Measurements from ENCODE around the gene ZCCHC24.
A peak's percentile ranks its signal among the peaks of the same experiment; 100 is the strongest.
"Not testable (repeated sequence)": the region's sequence is repeated elsewhere in the genome, so short reads cannot be mapped to it uniquely, and the experiment has no call there.

ZCCHC24 gene

GRCh38 chr10:79452174-79452611 is 6.8 kb upstream of the ZCCHC24 start:
- H3K4me3 ChIP-seq (ENCODE audit: low read length): no peak overlapping the region
- no peak for TF ChIP-seq CTCF (conservative IDR thresholded peaks at IDR 0.05; ENCODE audit: low read length)
- DNase-seq (ENCODE audit: low read depth): no peak

- no peak for TF ChIP-seq CTCF (conservative IDR thresholded peaks at IDR 0.05; ENCODE audit: low read length)
- no peak for DNase-seq (ENCODE audit: low read depth)
- H3K4me3 ChIP-seq (ENCODE audit: low read length): no peak overlapping the region
Observed at GRCh38 chr10:79451046-79451699, 5.7 kb upstream of the ZCCHC24 start.

DNA sequence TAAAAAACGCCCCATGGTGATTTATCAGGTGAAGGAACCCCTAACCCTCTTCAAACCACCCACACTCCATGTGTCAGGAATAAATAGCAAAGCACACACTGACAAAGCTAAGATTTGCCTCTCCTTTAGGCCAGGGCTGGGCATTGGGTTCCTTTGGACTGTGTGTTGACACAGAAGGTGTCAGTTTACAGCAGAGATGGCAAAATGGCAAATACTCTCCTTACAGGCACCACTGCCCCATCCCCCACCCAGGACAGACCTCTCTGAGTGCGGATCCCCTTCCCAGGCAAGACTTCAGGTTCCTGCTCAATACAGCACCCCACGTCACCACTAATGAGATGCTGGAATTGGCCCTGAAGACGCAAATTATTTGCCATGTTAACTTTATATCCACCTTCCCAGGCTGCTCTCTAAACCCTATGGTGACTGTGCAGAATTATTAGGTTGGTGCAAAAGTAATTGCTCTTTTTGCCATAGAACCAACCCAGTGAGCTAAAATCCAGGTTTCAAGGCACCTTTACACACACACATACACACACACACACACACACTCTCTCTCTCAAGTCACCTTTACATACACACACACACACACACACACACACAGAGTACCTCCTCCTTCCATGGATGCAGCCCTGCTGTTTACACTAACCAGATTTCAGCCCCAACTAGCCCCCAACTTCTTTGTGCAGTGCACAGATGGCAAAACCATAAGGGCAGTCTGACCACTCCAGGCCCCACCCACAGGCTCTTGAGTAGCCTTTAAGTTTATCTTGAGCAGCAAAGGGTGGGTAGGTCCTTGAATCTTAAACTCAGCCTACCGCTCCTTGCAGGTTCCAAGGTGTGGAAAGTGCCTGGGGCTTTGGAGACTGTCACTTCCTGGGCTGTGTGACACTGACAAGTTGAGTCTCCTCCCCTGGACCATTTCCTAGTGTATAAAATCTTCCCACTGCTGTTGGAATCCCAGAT is 4.0 kb upstream of the ZCCHC24 start:
- TF ChIP-seq CTCF (conservative IDR thresholded peaks at IDR 0.05; ENCODE audit: low read length): no peak
- no peak for DNase-seq (ENCODE audit: low read depth)
- H3K4me3 ChIP-seq (ENCODE audit: low read length): no peak overlapping the region

GRCh38 chr10:79448732-79449049 is 3.3 kb upstream of the ZCCHC24 start:
- H3K4me3 ChIP-seq (ENCODE audit: low read length): no peak overlapping the region
- no peak for DNase-seq (ENCODE audit: low read depth)
- no peak for TF ChIP-seq CTCF (conservative IDR thresholded peaks at IDR 0.05; ENCODE audit: low read length)

GRCh38 chr10:79447911-79448731 is 2.7 kb upstream of the ZCCHC24 start:
- DNase-seq (ENCODE audit: low read depth): no peak
- no peak for TF ChIP-seq CTCF (conservative IDR thresholded peaks at IDR 0.05; ENCODE audit: low read length)
- no peak overlapping the region for H3K4me3 ChIP-seq (ENCODE audit: low read length)

DNA sequence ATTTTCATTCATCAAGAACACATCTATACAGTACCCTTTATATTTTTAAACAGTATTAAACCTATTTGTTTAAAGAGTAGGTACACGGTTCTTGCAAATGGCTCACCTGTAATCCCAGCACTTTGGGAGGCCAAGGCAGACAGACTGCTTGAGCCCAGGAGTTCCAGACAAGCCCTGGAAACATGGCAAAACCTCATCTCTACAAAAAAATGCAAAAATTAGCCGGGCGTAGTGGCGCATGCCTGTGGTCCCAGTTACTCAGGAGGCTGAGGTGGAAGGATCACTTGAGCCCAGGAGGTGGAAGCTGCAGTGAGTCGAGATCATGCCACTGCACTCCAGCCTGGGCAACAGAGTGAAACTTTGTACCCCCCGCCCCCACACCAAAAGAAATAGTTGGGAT is 1.8 kb upstream of the ZCCHC24 start:
- peak; percentile 25 for DNase-seq (ENCODE audit: low read depth)
- not testable (repeated sequence) for H3K4me3 ChIP-seq (ENCODE audit: low read length)

DNA sequence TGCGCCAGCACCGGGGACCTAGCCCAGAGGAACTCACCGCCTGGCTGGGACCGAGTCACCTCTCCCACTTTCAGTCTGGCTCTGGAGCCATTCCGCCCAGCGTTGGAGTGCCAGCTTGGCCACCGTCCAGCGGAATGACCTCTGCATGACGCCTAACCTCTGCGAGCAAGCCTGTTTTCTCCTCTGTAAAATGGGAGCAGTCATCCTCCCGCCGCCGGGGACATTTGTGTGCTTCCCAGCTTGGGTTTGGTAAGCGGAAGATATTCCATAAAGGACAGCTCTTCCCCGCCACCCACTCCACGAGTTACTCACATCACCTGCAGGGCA is 1.3 kb upstream of the ZCCHC24 start:
- no peak for TF ChIP-seq CTCF (conservative IDR thresholded peaks at IDR 0.05; ENCODE audit: low read length)
- DNase-seq (ENCODE audit: low read depth): peak; percentile 41
- peak overlapping the region; percentile 61 for H3K4me3 ChIP-seq (ENCODE audit: low read length)
